Glomerular visceral epithelial cell (primary cell): ENCODE measurements around the gene TC2N.
"Not testable (repeated sequence)": the region's sequence is repeated elsewhere in the genome, so short reads cannot be mapped to it uniquely, and the experiment has no call there.

ENCODE experiments used
- DNase-seq: peaks from one replicate; pipeline ENCODE4 v3.0.0-alpha.2; 2016; ENCODE audit errors: extremely low spot score

TC2N gene

GRCh38 chr14:91867316-91867988, at the start of gene TC2N:
Gene TC2N (minus strand): TSS chr14:91867536. CDS start chr14:91813769, 53,767 bp downstream.
- DNase-seq: no peak

DNA sequence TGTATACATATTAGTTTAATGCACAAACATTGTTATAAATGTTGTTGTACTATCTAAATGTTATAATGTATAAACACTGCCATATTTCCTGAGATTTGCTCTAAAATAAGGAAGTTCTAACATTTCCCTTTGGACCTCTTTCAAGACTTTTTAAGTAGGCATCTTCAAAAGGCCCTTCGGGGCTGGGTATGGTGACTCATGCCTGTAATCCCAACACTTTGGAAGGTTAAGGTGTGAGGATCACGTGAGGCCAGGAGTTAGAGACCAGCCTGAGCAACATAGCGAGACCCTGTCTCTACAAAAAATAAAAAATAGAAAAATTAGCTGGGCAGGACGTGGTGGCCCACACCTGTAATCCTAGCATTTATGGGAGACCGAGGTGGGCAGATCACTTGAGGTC, 44.7 kb upstream of the TC2N start:
- no peak for DNase-seq

GRCh38 chr14:91911474-91912032, 44.2 kb upstream of the TC2N start:
- peak; percentile 32 for DNase-seq

DNA sequence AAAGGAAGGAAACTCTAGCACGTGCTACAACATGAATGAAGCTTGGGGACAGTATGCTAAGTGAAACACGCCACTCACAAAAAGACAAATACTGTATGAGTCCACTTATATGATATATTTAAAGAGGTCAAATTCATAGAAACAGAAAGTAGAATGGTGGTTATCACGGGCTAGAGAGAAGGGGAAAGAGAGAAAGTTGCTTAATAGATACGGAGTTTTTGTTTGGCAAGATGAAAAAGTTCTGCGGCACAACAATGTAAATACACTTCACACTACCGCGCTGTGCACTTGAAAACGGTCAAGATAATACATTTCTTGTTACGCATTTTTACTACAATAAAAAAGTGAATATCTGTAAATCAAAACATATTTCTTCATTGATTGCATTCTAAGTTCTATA, 42.9 kb upstream of the TC2N start:
- no peak for DNase-seq

GRCh38 chr14:91906374-91906773, 39.0 kb upstream of the TC2N start:
- DNase-seq: no peak

DNA sequence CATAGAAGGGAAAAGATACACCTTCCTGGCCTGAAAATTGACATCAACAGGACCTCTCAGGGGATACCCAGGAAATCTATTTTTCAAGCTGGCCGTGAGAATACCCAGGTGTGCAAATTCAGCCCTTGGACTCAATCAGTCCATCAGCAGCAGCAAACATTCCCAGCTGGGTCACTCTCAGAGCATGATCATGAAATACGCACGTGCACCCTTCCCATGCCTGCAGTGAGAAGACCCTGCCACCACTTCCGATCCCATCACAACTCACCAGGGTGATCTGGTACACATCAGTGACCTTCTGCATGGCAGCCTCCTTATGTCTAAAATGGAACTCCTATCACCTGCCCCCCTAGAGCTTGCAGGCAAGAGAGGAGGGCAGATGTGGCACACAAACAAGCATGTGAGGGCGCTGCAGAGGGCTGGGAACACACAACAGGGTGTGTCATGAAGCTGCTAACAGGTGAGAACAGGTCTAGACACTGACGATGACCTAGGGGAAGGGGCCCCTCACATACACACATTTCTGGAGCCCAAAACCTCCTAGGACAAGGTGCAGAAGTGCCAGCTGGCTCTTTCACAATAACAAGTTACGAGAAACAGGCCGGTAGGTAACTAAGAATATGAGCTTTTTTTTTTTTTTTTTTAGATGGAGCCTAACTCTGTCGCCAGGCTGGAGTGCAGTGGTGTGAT, 37.8 kb upstream of the TC2N start:
- DNase-seq: no peak

GRCh38 chr14:91904483-91904882, 37.1 kb upstream of the TC2N start:
- DNase-seq: no peak

GRCh38 chr14:91903070-91903469, 35.7 kb upstream of the TC2N start:
- DNase-seq: no peak

DNA sequence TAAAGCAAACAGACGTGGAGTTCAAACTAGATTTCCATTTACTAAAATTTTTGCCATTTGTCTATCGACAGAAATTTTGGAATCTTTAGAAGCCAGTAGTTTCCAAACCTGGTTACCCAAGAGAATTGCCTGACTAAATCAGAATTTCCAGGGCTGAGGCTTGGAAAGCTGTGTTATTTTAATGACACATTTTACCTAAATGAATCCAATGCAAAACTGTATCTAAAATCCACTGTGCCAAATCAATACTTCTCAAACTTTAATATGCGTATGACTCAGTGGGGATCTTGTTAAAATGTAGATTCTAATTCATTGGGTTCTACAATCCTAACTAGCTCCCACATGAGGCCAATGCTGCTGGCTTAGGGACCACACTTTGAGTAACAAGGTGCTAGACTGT, 35.0 kb upstream of the TC2N start:
- DNase-seq: no peak

DNA sequence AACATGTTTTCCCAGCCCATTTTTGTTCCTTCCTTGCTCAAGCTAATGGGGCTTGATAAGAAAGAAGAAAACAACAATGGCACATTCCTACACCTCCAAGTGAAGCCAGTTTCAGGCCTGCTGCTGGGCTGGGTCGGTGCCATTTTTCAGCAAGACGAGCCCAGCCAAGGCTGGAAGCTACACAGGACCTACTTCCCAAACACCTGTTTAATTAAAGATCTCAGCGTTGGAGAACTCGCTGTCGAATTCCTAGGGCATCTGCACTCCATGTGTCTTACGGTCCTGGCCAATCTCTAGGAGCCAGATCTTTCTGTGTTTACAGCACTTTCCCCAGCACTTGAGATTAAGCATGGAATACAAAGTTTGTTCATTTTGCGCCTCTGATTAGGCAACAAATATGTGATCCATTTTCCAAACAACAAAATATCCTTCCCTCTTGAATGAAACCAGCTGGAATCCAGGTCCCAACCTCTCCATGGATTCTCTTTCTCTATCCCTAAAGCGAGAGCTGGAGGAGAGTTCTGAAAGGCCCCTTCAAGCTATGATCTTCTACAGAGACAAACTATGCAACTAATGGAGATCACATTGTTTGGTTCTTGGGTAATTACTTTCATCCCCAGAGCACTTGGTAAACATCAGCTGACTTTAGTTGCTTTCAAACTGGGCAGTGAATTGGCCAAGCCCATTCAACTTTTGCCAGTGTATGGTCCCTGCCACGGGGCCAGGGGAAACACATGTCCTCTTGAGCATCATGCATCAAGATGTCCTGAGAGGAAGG, 34.3 kb upstream of the TC2N start:
- DNase-seq: no peak

DNA sequence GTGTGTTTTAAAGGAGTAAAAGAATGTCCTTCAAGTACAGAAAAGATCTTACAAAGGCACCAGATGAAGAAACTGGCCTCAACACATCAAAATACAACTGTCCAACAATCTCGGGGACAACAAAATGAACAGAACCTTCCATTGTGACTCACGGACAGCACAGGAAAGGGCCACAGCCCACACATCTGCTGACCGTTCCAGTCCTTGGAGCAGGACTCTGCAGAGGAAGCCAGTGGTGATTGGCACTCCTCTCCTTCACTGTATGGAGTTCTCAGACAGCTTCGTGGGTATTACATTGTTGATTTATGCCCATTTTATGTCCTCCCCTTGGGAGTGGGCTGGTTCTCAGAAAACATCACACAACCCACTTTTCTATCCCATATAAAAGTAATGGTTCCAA, 32.5 kb upstream of the TC2N start:
- DNase-seq: no peak

DNA sequence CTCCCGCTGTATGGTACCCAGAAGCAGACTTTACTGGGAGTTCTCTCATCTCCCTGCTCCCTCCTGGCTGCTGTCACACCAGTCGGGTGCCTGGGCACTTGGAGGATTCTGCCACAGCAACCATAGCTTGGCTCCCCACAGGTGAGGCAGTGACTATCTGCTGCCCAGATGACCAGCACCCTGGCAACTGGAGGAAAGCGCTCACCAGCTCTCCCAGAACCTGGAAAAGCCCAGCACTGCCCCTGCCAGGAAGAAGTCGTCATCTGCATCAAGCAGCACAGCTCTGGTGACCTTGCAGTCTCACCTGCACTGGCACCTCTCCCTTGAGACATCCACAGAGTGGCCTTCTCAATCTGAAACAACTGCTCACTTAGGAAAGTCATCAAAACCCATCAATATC, 31.9 kb upstream of the TC2N start:
- DNase-seq: no peak

DNA sequence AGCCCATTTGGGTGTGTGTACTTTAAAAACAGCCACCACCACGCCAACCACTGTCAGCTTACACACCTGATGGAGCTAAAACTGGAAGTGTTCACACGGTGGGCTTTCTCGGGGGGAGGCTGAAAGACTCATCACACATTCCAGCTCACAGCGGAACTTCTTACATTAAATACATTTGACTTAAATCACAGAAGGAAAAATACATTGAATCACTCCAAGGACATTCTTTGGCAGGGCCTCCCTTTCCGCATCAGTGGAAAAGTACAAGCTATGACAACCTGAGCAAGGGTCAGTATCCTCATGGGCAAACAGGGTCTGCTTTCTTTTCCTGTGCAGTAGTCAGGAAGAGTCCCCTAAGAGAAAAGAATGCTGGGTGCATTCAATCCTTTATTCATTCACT, 31.0 kb upstream of the TC2N start:
- DNase-seq: no peak

GRCh38 chr14:91897716-91898115, 30.4 kb upstream of the TC2N start:
- DNase-seq: not testable (repeated sequence)

- DNase-seq: no peak
Measured at GRCh38 chr14:91897106-91897701, 29.9 kb upstream of the TC2N start.

DNA sequence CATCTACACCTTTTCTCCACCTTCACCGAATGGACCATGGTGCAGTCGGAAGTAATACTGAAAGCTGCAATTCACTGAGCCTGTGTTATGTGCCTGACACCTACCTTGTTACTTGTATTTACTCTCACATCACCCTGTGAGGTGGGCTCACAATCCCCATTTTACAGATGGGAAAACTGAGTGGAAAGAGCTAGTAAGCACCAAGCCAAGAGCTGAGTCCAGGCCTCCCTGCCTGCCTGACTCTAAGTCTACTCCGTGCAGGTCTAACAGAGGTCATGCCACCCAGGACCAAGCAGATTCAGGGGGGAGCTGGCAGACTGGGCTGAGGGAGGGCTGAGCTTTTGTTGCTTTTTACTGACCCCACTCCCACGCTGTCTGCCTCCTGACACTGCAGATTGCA, 29.1 kb upstream of the TC2N start:
- DNase-seq: no peak

- DNase-seq: no peak
Measured at GRCh38 chr14:91893669-91894068, 26.3 kb upstream of the TC2N start.

DNA sequence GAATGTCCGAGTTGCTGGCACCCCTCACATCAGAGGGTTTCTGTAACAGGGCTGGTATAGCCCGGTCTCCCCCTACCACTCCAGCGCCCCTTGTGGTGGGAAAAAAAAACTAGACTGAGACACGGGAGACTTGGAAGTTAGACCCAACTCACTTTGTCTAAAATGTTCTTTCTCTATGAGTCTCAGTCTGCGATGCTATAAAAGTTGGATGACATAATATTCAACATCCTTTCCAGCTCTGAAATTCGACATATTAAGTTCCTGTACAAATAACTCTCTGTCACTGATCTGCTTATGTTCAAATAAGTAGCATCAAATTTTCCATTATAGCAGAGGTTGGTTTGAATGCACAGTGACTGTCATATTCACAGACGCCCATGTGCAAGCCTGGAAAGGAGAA, 25.7 kb upstream of the TC2N start:
- DNase-seq: no peak

DNA sequence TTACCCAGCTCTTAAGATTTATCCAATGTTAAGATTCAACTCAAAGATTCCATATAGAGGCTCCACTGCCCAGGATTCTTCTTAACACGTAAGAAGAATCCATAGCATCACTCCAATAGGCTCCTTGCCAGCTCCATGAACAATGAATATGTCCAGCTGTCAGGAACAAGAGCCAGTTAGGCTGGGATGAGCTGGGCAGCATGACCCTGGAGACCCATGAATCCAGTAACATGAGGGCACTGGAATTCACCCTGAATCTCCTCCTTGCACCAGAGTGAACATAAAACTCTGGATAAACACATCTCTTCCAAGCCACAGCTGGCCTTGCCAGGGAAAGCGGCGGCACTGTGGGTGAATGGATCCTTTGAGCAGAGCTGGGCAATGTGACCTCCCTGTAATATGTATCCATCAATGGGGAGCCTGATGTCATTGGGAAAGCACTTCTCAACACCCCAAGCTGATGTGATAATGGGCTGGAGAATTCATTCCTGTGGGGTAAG, 24.4 kb upstream of the TC2N start:
- no peak for DNase-seq

GRCh38 chr14:91891101-91891500, 23.8 kb upstream of the TC2N start:
- DNase-seq: no peak

DNA sequence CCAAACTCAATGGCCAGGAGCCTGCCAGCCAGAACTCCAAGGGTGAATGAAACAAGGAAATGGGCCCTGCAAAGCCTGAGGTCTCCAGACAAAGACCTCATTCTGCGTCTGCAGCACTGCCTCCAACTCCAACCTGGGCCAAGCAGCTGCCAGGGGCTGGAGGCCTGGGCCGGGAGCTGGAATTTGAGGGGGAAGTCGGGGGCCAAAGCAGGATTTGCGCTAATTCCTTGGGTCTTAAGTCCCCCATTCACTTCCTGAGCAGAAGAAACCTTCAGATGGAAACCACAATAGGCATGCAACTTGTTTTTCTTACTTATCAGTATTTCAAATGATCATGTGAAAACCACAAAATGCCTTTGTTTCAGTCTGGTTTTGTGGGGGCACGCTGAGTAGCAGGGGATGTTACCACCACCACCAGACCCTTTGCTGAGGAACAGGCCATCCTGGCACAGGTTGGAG, 23.0 kb upstream of the TC2N start:
- DNase-seq: no peak
